ENCODE data around the gene LY6G6F.

Gene LY6G6F, protein sequence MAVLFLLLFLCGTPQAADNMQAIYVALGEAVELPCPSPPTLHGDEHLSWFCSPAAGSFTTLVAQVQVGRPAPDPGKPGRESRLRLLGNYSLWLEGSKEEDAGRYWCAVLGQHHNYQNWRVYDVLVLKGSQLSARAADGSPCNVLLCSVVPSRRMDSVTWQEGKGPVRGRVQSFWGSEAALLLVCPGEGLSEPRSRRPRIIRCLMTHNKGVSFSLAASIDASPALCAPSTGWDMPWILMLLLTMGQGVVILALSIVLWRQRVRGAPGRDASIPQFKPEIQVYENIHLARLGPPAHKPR

DNA sequence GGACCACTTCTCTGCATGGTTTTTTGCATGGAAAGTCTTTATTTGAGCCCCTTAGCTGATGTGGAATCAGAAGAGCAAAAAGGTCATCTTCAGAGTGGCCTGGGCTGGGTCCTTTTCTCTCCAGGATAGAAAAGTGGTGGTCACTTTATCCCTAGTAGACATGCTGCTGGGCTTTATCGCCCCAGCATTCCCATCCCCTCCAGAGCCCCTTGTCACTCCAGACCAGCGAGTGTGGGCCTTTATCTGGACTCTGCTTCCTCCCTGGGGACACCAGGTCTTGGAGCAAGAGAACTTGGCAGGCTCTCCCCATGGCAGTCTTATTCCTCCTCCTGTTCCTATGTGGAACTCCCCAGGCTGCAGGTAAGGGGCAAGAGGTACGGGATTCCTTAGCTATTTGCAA, at the start of gene LY6G6F:
LY6G6F (plus strand) TSS at position 268 of the 400 bp plus-strand sequence; CDS start at position 309, 41 bp downstream.
- DNase-seq (no peak), ATAC-seq (no peak)

DNA sequence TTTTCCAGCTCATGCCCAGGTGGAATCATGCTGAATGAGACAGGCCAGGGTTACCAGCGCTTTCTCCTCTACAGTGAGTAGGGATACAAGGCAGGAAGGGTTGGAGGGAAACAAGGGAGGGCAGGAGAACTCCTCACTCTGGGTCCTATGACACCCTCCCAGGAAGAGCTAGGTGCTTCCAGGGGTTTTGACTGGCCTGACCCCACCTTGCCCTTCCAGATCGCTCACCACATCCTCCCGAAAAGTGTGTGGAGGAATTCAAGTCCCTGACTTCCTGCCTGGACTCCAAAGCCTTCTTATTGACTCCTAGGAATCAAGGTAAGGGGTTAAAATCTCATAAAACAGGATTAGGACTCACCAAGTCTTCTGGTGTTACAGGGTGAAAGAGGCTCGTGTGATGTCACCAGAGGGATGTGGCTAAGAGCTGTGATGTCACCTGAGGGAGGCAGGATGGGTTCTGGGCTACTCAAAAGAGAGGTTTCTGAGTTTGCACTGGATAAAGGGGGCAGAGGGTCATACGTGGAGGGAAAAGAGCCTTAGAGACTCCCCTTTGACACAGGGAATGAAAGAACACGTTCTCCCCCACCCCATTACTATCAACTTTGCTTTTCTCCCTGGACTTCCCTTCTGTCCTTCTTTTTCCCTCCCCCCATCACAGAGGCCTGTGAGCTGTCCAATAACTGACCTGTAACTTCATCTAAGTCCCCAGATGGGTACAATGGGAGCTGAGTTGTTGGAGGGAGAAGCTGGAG, 49.1 kb upstream of the LY6G6F start:
- DNase-seq: peak; percentile 37

DNA sequence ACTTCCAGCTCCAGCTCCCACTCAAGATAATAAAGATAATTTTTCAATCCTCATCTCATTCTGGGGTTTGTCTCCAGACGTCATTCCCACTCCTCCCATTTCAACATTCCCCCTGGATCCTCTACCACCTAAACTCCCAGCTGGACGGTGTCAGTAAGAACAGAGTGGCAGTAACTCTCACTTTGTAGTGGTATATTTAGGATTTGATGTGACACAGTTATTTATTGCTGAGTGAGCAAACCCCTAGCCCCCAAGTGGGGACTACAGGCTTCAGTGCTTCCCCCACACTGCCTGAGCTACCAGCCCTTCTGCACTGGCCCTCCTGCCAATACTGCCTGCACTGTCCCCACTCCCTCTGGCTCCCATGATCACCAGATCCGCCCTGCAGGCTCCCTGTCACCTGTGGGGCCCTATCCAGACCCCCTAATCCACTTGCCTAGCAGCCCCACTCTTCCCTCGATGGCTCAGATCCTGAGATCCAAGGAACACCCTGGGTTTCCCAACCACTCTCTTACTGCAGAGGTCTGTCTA, 48.4 kb upstream of the LY6G6F start:
- ATAC-seq (no peak), DNase-seq (no peak)

More for the DNA sequence above, 49.1 kb upstream of the LY6G6F start:
- no peak for ATAC-seq

DNA sequence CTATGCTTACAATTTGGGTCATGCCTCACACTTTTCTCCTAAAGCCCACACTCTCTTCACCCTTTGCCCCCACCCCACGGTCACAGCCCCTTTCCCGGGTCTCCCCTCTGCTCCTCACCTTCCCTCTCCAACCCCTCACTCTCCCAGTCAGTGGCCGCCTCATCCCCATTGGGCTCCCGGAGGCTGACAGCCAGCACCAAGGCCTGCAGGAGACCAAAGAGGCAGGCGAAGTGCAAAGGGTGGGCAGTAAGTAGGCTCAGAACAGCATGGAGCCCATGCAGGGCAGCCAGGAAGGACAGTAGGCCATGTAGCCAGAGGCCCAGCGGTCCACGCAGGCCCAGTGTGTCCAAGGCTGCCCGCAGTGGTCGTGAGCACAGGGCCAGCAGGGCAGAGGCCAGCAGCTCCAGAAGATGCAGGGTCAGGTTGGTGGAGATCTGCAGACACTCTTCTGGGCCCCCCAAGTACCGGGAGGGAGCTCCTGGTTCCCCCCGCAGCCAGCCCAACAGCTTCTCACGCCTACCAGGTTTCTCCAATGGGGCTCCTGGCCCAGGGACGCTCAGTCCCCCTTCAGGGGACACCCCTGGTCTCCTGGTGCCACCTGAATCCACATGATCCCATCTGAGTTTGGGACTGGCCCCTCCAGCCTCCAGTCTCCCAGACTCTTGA, 47.5 kb upstream of the LY6G6F start:
- ATAC-seq (no peak), DNase-seq (no peak)

DNA sequence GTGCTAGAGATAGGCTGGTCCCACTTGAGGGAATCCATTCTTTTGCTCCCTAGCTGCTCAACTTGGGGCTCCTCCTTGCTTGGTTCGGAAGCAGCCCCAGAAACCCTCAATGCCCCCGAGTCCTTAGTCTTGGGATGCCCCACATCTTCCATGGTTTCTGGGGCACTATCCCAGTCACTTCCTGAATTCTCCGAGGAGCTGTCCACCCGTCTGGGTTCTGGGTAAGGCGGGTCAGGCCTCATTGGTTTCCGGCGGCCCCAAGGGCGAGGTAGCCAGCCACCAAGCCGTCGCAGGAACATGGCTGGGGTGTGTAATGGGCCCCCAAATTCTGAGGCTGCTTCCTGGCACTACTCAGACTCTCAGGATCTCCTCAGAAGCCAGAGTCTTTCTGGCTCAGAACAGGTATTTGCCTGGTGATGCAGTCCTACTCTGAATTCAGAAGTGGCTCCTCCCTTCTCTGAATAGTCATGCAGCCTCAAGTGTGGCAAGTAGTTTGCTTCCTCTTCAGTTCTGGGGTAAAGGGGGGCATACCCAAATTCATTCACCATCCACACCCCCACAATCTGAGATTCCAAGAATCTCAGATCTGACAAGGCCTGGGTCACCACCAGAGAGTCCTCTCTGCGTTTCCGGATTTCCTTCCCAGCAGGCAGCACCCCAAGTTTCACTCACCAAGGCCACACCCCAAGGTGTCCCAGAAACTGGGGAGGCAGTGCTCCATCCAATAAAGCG, 46.9 kb upstream of the LY6G6F start:
- ATAC-seq: peak; percentile 25
- DNase-seq: peak; percentile 54

DNA sequence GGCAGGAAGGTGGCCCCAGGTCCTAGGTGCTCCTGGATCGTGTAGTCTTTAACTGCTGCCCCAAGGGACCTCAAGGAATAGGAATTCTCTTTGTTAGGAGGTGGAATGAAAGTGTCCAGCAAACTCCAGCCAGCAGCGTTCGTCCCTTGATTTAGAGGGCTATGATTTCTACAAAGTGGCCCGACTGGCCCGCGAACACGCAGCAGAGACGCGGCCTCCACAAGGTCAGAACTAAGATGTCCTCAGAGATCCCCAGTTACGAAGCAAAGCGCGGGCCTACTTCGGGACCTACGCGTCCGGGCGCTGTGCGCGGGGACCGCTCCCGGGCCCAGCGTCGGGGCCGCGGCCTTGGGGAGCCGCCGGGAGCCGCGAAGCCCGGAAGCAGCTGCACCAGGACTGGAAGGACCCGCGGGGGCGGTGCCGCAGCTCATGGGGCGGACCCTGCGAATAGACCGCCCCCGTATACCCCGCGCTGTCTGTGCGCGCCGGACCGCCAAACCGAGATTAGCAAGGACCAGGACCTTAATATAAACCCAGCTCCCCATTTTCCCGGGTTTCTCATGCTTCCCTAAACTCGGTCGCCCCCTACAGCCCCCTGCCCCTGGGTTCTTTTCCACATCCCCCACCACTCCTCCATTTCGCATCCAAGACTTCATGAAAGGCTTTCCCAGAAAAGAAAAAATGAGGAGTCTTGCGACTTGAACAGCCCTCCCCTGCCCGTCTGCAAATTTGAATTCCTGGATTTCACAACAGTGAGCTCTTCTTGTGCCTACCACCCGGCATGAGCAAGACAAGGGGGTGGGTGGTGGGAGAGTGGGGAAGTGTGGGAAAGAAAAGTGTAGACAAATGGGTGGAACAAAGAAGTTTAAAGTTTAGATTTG, 46.0 kb upstream of the LY6G6F start, which contains the start of gene C6orf47:
C6orf47 (minus strand) TSS at position 398 of the 881 bp plus-strand sequence. CDS start 831 bp downstream, outside the sequence.
- ATAC-seq: peak; percentile 75
- peak; percentile 87 for DNase-seq

DNA sequence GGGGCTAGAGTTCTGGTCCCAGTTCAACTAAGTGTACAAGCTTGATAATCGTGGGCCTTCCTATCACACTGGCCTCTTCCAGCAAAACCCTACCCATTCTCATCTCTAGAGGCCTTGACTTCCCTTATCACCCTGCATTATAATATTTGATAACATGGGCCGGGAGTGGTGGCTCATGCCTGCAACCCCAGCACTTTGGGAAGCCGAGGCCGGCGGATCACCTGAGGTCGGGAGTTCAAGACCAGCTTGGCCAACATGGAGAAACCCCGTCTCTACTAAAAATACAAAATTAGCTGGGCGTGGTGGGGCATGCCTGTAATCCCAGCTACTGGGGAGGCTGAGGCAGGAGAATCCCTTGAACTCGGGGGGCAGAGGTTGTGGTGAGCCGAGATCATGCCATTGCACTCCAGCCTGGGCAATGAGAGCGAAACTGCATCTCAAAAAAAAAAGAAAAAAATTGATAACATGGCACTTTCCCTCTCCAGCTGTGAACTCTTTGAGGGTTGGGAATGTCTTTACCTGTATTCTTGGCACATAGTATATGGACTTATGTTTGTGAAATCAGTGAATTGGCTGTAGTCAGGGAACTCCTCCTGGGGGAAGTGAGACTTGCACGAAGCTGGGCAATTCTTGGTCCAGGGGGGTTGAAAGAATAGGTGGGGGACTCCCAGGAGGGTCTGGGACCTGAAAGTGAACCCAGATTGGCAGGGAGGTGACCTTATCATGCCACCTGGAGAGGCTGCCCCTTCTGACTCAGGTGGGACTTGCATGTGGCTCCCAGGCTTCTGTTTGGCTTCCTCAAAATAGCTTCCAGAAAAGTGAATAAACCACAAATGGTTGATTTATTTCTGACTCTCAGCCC, 45.2 kb upstream of the LY6G6F start:
- DNase-seq: no peak
- no peak for ATAC-seq

DNA sequence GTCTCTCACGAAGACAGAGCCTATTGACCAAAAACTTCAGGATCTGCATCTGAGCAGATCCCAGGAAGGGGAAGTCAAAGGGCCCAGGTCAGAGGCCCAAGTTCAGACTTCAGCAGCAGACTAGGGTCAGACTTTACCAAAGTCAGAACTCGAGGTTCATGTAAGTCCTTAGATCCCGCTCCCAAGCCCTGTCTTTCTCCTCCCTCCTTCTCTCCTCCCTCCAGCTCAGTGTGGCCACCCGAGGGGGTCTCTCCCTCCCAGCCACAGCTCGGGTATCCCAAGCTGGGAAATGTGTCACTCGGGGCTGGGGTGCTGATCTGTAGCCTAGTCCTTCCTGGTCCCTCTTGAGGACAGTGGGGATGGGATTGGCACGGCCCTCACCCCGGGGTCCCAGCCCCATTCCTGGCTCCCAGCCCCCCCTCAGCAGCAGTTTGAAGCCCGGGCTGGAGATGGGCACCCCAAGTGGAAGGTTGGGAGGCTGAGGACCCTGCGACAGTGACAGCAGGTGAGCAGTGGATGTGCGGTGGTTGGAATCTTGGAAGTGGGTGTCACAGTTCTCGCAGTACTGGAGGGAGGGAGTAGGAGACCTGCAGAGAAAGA, 44.4 kb upstream of the LY6G6F start:
- no peak for ATAC-seq

DNA sequence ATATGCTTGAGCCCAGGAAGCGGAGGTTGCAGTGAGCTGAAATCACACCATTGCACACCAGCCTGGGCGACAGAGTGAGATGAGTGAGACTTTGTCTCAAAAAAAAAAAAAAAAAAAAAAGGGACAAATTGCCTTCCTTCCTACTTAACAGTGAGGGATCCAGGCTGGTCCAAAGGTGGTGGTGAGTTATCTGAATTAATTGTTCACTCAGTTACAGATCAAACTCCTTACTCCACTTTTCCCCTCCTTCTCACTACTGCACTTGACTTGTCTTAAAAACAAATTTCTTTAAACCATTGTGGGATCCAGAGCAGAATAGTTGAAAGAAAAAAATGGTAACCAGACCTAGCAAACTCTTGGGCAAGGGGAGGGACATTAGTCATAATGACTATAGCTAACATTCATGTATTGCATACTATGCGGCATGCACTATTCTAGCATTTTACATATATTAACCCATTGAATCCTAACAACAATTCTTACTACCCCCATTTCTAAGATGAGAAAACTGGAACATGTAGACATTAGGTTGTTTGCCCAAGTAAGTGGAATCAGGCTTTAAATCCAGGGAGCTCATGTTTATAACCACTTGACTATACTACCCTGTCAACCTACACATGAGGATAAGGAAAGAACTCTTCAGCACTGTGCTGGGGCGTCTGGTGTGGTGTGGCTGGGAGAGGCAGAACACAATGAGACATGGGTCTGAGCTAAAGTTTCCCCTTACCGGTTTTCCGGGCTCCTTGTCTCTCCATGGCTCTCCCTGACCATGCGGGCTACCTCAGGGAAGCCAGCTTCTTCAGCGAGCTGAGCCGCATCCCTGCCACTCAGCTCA, 43.3 kb upstream of the LY6G6F start:
- no peak for ATAC-seq
- no peak for DNase-seq

More for the DNA sequence above, 44.4 kb upstream of the LY6G6F start:
- no peak for DNase-seq

DNA sequence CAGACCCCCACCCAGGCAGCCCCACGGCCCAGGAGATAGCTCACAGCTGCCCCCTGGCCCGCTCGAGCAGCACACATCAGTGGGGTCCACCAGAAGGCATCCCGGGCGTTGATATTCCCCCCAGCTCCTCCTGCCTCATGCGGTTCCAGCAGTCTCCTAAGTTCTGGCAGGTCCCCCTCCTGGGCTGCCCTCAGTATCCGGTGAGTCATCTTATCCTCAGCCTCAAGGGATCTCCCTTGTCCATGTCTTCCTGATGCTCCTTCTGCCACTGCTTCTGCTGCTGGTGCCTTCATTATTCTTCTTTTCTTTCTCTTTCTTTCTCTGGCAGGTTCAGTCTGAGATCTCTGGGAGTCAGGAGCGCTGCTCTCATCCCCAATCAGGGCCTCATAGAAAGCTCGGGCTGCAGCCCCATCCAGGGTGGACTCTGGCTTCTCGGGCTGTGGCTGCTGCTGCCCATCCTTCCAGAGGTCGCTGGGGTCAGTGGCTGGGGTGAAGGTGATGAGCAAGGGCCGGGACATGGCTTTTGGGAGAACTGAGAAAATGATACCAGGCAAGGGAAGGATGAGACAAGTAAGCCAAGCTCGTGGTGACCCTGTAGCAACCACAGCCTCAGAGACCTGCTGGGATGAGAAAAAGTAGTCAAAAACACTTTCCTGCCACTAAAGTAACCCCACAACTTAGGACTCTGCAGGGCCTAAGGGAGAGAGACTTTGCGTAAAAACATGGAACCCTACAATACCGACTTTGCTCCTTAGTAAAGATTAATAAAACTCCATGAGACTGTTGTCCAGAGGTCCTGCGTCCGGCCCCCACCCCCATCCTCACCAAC, 42.5 kb upstream of the LY6G6F start:
- no peak for ATAC-seq
- peak; percentile 32 for DNase-seq

DNA sequence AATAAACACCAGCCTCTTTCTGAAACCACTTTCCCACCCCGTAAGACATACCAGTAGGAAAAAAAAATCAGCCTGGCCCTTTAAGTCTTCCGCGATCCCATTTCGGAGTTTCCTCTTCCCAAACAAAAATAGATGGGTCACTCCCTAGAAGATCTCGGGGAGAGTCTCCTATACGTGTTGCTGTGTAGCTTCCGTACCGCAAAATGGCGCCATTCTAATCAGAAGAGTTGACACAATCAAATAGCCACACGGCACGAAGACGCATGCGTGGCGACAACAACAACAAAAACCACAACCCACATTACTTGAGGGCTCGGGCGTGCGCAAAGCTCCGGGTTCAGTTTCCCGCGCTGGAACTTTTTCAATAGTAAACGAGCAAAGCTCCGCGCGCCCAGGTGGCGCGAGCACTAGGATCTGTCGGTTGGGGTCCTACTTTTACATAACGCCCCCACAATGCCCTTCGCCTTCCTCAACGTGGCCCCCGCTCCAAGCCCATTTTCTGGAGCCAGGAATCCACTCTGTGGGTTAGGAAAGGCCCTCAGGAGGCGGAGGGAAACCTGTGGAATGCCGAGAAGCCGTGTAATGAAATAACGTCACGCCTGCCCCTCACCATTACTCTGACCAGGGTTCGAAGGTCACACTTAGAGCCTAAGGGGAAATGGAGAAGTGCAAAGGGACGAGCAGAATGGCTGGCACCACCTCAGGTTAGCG, 41.7 kb upstream of the LY6G6F start, which contains the start of gene GPANK1:
GPANK1 (minus strand) TSS at position 208 of the 711 bp plus-strand sequence. CDS start 519 bp downstream, outside the sequence.
- ATAC-seq: peak; percentile 10

DNA sequence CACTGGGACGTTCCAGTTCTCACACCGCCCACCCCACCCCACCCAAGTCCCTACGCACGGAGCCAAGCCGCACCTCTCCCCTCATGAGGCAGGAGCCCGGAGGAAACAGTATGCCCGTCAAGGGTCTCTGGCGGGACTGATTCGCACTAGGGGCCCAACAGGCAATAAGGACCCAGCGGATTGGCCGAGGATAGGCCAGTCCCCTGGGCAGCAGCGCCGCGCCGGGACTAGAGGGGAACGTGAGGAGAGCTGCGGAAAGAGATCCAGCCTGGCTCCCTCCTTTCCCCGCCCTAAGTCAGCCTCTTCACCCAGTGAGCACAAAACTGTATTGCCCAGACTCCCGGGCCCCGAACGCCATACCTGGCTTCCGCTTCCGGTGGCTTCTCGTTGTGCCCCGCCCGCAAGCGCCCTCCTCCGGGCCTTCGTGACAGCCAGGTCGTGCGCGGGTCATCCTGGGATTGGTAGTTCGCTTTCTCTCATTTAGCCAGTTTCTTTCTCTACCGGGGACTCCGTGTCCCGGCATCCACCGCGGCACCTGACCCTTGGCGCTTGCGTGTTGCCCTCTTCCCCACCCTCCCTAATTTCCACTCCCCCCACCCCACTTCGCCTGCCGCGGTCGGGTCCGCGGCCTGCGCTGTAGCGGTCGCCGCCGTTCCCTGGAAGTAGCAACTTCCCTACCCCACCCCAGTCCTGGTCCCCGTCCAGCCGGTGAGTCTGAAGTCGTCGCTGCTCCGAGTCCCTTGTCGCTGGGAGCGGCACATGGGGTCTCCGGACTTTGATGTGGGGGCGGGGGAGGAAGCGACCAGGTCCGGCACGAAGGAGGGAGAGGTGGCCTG, 40.9 kb upstream of the LY6G6F start, which contains the start of gene CSNK2B:
CSNK2B (plus strand) TSS at position 580 of the 836 bp plus-strand sequence. CDS start 752 bp downstream, outside the sequence.
- ATAC-seq: peak; percentile 89
- peak; percentile 98 for DNase-seq

More for the DNA sequence above, 41.7 kb upstream of the LY6G6F start, which contains the start of gene GPANK1:
- peak; percentile 88 for DNase-seq

DNA sequence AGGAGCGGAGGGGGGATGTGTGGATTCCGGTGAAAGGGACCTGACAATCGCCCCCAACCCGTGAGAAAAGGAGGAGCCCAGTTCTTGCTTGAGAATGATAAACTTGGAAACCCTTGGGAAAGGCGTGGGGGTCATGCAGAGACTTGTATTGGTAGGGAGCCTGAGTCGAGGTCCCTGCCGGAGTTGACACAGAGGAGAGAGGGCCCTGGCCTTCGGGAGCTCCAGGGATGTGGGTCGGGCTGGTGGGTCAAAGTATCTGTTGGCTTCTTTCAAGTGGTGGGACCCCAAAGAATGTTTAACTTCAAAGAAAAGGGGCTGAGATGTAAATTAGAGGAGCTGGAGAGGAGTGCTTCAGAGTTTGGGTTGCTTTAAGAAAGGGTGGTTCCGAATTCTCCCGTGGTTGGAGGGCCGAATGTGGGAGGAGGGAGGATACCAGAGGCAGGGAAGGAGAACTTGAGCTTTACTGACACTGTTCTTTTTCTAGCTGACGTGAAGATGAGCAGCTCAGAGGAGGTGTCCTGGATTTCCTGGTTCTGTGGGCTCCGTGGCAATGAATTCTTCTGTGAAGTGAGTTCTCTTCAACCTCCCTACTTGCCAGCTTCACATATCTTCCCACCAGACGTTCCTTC, 40.2 kb upstream of the LY6G6F start:
- DNase-seq (no peak), ATAC-seq (no peak)

DNA sequence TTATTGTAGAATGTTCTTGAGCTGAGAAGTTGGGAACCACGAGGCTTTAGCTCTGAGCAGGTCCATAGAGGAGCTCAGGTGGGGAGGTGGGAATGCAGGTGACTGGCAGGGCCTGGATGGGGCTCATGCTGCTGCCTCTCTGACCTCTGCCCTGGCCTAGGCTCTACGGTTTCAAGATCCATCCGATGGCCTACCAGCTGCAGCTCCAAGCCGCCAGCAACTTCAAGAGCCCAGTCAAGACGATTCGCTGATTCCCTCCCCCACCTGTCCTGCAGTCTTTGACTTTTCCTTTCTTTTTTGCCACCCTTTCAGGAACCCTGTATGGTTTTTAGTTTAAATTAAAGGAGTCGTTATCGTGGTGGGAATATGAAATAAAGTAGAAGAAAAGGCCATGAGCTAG, 37.0 kb upstream of the LY6G6F start, which contains the start of gene LY6G5B:
LY6G5B (plus strand) TSS at position 301 of the 400 bp plus-strand sequence. CDS start 975 bp downstream, outside the sequence.
- ATAC-seq (no peak), DNase-seq (no peak)

Data from stimulated activated naive CD8-positive, alpha-beta T cell treated with anti-CD3 and anti-CD28 coated beads, Interleukin-15, Interleukin-2, amounts not matched to agents 100 U/mL and 50 U/mL, for 24 hours (primary cell).